Hindlimb muscle (tissue), 1 donor: ENCODE measurements around the gene HIVEP3. TPM values are rescaled to one million over a fixed set of nuclear protein-coding genes. Genes with fewer than 3 reads are reported as not detected.
A peak's percentile ranks its signal among the peaks of the same experiment; 100 is the strongest.

Source experiments
- DNase-seq: peaks from one replicate; pipeline ENCODE4 v3.0.0-alpha.2; 2013
- polyA plus RNA-seq: library from polyadenylated mRNA; unstranded; fragments of 120-200 nt; gene quantifications from one replicate; pipeline ENCODE4 v1.2.1, GENCODE V29; 2013; ENCODE audit not compliant: insufficient read length

Gene HIVEP3
- polyA plus RNA-seq, 1 donor = 3.1 TPM

GRCh38 chr1:41611068-41611931 is 307.4 kb downstream of the HIVEP3 start:
- DNase-seq = no peak

- no peak for DNase-seq
Observed at GRCh38 chr1:41610361-41610760, 308.4 kb downstream of the HIVEP3 start.

DNA sequence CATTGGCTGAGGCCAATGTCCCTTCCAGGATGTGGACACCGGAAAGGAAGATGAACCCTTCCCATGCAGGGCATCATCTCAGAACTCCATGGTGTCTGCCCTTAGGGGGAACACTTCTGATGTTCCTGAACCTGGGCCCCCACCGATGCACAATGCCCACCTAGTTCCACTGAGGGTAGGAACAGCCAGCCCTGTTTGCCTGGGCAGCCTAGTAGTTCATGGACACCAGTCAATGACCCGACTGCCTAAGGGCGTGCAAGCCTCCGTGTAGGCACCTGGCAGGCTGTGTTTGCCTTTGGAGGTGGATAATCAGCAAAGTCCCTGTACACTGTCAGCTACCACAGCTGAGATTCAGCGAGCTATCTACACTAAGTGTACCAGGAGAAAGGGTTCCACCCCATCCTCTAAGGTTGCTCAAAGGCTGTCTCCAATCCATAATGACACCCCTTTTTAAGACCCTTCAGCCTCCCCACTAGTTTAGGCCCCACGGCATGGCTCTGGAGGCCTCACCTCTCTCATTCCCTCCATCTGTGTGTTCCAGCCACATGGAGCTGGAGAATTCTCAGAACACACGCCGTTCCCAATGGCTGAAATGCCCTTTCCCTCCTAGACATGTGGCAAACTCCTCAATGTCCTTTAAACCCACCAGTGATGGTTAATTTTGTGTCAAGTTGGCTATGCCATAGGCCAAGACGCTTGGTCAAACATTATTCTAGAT is 309.4 kb downstream of the HIVEP3 start:
- no peak for DNase-seq

DNA sequence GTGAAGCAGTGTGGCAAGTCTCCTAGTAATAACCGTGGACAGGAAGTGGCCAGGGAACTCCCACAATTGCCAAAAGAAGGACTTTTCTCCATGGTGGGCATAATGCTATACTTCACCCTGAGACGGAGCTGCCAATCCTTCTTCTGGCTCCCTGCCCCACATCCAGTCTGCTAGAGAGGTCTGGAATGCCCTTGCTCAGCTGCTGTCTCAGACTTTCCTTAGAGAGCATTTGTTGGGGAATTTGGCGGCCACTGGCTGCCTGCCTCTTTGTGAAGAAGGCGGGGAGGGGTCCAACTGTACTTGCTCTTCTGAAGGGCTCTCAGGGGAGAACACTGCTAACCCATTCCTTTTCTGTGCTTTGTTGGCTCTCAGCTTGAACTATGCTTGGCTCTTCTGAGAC is 310.5 kb downstream of the HIVEP3 start:
- DNase-seq = peak; percentile 50

GRCh38 chr1:41607808-41608207 is 310.9 kb downstream of the HIVEP3 start:
- no peak for DNase-seq

DNA sequence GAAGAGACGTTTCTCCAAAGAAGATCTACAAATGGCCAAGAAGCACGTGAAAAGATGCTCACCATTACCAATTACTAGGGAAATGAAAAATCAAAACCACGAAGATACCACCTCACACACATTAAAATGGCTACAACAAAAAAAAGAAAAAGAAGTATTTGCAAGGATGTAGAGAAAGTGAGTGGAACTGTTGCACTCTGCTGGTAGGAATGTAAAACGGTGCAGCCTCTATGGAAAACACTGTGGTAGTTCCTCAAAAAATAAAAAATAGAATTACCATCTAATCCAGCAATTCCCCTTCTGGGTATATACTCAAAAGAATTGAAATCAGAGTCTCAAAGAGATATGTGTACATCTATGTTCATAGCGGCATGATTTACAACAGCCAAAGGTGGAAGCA is 318.8 kb downstream of the HIVEP3 start:
- no peak for DNase-seq

DNA sequence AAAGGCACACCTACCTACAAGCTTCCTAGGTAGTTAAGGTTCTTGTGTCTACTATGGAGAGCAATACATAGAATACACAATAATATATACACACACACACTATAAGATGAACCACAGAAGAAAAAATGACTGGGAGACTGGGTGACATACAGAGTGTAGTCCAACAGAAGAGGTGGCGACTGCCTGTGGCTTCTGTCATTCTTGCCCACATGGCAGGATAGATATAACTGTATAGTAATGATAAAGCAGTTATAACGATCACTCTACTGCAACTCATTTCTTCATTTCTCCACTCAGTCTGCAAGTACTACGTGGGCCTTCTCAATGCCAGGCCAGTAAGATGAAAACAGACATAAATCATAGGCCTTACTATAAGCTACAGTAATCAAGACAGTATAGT is 320.4 kb downstream of the HIVEP3 start:
- DNase-seq = no peak

GRCh38 chr1:41592451-41593125 is 326.1 kb downstream of the HIVEP3 start:
- DNase-seq = no peak

GRCh38 chr1:41591891-41592290 is 326.8 kb downstream of the HIVEP3 start:
- no peak for DNase-seq

GRCh38 chr1:41590331-41590730 is 328.4 kb downstream of the HIVEP3 start:
- DNase-seq = no peak

- DNase-seq = no peak
Observed at GRCh38 chr1:41589395-41589794, 329.3 kb downstream of the HIVEP3 start.

DNA sequence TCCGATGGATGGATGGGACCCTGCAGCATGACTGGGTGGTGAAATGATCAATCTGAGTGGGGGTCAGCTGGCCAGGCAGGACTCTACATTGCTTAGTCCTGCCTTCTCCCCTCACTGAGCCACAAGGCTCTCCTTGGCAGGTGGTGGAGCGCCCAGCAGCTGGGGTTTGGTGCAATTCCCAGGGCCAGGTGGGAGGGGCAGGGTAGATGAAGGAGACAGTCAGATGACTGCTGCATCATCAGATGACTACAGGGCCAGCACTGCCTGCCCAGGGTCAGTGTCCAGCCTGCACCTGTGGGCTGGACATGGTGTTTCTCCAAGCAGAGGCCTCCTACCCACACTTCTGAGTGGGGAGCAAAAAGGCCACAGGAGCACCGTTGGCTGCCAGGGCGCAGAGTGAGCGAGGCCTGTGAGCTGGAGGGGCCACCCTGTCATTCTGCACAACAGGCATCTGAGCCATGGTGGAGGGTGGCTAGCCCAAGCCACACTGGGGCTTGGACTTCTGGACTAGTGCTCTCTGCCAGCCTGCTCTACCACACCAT is 330.3 kb downstream of the HIVEP3 start:
- no peak for DNase-seq

- no peak for DNase-seq
Observed at GRCh38 chr1:41587791-41588190, 330.9 kb downstream of the HIVEP3 start.

GRCh38 chr1:41586230-41586629 is 332.5 kb downstream of the HIVEP3 start:
- no peak for DNase-seq

DNA sequence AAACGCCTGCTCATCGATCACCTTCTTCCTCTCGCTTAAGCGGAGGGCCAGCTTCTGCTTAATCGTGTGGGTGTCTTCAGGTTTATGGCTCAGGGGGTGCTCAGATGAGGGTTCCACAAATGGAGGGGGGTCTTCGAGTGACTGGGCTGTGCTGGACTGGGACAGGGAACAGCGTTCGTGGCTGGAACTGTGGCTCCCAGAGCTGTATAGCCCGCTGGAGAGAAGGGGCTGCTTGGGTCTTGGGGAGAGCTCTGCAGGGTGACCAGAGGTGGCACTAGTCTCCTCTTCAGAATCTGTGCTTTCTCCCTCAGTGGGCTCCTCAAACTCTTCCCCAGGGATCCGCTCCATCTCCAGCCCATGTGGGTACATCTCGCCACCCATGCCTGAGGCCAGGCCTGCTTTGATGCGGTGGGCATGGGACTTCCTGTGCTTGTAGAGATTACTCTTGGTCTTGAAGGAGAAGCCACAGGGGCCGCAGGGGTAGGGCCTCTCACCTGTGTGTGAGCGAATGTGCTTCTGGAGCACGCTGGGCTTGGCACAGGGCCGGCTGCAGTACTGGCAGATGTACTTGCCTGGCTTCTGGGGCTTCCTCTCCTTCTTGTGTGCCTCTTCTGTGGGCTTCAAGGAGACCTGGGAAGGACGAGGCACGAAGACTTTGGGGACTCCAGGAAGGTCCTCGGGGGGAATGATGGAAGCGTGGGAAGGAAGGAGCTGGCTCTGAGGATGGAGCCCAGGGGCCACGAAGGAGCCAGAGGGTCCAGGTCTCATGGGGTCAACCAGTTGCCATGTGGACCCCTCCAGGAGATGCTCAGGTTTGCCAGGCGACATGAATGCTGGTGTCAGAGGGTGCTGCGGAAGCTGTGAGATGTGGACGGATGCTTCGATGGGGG is 334.8 kb downstream of the HIVEP3 start:
- DNase-seq = no peak

GRCh38 chr1:41582851-41583657 is 335.7 kb downstream of the HIVEP3 start:
- DNase-seq = no peak

DNA sequence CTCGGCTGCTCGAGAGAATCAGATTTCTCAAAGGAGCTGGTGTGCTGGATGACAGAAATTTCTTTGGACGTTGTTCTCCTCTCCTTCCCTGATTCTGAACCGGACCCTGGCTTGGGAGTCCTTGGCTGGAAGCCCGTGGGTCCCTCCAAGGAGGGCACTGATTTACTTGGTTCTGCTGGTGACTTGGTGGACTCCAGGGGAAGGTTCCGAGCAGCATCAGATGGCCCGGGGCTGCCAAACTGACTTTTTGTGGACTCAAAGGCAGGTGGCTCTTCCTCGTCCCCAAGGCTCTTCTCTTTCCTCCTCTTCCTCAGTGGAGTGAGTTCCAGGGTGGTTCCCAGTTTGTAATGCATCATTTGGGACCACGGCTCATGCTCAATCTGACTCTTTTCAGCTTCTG is 336.4 kb downstream of the HIVEP3 start:
- DNase-seq = no peak

DNA sequence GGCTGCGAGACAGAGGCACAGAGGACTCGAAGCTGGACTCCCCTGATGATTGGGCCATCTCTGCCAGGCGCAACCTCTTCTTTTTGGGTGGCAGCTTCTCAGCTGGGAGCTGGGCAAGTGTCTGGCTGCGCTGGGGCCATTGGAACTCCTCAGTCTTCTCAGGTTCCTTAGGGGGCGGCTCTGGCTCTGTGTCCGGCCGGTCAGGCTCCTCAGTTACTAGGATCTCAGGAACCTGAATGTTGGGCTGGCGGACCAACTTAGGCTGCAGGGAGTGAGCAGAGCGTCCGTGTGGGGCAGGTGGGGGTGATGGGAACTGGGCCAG is 336.8 kb downstream of the HIVEP3 start:
- DNase-seq = no peak

DNA sequence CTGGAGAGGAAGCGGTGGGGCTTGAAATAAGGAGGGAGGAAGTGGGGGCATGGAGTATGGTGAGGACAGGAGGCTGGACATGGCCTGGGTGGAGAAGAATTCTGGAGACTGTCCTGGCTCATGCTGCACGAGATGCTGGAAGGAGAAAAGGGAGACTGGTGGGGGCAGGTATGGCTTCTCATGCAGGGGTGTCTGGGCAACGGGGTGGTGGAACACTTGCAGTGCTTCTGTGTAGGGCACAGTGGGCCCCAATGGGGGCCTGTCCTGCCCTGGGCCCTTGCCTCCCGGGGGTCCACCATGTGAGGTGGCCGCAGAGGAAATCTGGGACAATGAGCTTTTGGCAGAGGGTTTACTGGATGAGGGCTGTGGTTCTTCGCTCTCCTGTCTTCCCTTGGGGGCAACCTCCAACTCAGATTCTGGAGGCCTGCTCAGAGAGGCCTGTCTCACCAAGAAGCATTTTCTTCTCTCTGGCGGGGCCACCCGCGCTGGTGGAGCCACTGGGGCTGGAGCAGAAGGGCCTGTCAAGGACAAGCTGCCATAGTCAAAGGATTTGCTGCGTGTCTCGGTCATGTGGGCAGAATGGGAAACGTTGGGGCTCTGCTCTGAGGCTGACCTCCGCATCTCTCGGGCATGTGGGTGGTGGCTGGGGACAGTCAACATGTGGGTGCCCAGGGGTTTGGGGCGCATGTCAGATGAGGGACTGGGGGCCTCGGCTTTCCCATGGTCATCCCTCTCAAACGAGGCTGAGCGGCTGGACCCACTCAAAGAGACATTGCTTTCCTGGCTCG is 337.3 kb downstream of the HIVEP3 start:
- DNase-seq = no peak

GRCh38 chr1:41580520-41581172 is 338.1 kb downstream of the HIVEP3 start:
- DNase-seq = no peak
